Neuron (in vitro differentiated cells): Measurements from ENCODE around the gene C16orf86.
A peak's percentile ranks its signal among the peaks of the same experiment; 100 is the strongest.

ENCODE experiments used
- H2AFZ ChIP-seq: one replicate; pipeline ENCODE4 v1.6.1; 2013; ENCODE audit warnings: low read depth, mild to moderate bottlenecking, inconsistent platforms, low read length, moderate library complexity
- H3K27me3 ChIP-seq: one replicate; pipeline ENCODE4 v1.6.1; 2013; ENCODE audit warnings: low read length; ENCODE audit not compliant: insufficient read depth
- H3K36me3 ChIP-seq: one replicate; pipeline ENCODE4 v1.6.1; 2013; ENCODE audit warnings: low read length; ENCODE audit not compliant: insufficient read depth
- H3K4me1 ChIP-seq: one replicate; pipeline ENCODE4 v1.6.1; 2013; ENCODE audit warnings: low read length; ENCODE audit not compliant: insufficient read depth
- H3K4me3 ChIP-seq: 2 replicates; pipeline ENCODE4 v1.5.1; 2013; ENCODE audit warnings: mild to moderate bottlenecking, low read length, moderate library complexity
- H3K9me3 ChIP-seq: one replicate; pipeline ENCODE4 v1.6.1; 2013; ENCODE audit warnings: low read length

Gene C16orf86

DNA sequence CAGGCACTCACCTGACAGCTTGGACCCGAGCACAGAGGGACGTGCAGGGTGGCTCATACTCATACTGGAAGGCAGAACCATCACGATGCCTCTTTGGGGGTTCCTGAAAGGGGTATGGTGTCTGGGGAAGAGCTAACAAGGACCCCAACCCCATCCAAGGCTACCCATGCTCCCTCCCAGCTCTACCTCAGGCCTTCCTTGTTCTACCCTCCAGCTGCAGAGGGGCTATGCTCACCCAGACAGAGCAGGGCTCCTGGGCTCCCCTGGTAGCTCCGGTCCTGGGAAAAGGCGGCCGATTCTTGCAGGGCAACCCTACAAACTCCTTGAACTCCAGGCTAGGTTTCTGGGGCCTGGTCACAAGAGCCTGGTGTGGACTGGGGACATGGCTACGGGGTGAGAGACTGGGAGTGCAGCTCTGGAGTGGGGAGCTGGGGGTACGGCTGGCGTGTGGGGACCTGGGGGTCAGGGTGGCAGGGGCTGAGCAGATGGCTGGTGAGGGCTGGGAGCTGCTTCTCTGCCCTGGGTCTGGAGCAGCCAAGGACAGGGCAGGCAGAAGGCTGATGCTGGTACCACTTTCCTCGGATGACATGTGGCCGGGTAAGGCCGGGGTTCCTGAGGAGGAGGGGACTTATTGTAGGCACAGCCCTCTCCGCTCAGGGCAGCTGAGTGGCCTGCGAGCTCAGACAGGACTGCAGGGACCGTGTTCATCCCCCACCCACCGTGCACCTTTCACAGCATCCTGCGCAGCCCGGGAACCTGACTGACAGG lies 8.7 kb upstream of the C16orf86 start:
- Histone ChIP-seq H3K9me3 (no peaks in the 10 kb centered on the region), H2AFZ (no peak overlapping the region), H3K4me3 (no peak overlapping the region), H3K27me3 (peaks cover 4% of the 10 kb centered on the region), H3K36me3 (peaks cover 17% of the 10 kb centered on the region), H3K4me1 (peaks cover 30% of the 10 kb centered on the region)

GRCh38 chr16:67658849-67659674 lies 7.6 kb upstream of the C16orf86 start:
- no peaks in the 10 kb centered on the region for H3K9me3 ChIP-seq
- peak overlapping the region; percentile 76 for H3K4me3 ChIP-seq
- peaks cover 27% of the 10 kb centered on the region for H3K36me3 ChIP-seq
- peaks cover 4% of the 10 kb centered on the region for H3K27me3 ChIP-seq
- no peak overlapping the region for H2AFZ ChIP-seq
- H3K4me1 ChIP-seq = peaks cover 20% of the 10 kb centered on the region

- H3K36me3 ChIP-seq = peaks cover 30% of the 10 kb centered on the region
- H3K4me3 ChIP-seq = peak within 1 kb of the TSS; percentile 76
- H2AFZ ChIP-seq = peak within 1 kb of the TSS; percentile 64
- H3K27me3 ChIP-seq = no peaks in the 10 kb centered on the region
- no peaks in the 10 kb centered on the region for H3K9me3 ChIP-seq
- peaks cover 17% of the 10 kb centered on the region for H3K4me1 ChIP-seq
Measured at GRCh38 chr16:67659675-67660563, 6.7 kb upstream of the C16orf86 start, which contains the start of gene ACD. Gene ACD, minus strand, starts transcription at chr16:67660260. Its CDS starts 40 bp downstream, at chr16:67660220.

DNA sequence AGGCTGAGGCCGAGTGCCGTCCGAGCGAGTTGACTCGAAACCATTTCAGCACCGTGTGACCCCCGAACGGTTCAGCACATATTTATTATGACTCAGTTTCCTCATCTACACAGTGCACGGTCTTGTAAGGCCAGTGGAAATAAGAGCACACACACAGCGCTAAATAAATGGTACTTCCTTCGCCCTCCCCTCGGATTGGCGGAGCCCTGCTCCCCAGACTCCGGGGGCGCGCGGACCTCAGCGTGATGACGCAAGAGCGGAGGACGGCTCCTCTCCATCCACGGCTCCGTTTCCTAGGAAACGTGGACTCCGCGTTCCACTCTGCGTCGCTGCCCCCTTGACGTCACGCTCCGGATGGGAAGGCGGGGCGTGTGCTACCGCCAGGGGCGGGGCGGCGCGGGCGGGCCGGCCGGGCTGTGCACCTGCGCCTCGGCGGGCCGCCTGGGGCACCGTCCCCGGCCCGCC lies 6.0 kb upstream of the C16orf86 start, which contains the start of gene PARD6A:
PARD6A (plus strand) TSS at position 397 of the 465 bp plus-strand sequence. CDS start 79 bp downstream, outside the sequence.
- Histone ChIP-seq H2AFZ (peak within 1 kb of the TSS; percentile 64), H3K9me3 (no peaks in the 10 kb centered on the region), H3K27me3 (no peaks in the 10 kb centered on the region), H3K4me1 (peaks cover 21% of the 10 kb centered on the region), H3K36me3 (peaks cover 30% of the 10 kb centered on the region), H3K4me3 (peak within 1 kb of the TSS; percentile 76)

- peaks cover 25% of the 10 kb centered on the region for H3K4me1 ChIP-seq
- H3K36me3 ChIP-seq = peaks cover 30% of the 10 kb centered on the region
- no peaks in the 10 kb centered on the region for H3K27me3 ChIP-seq
- H3K9me3 ChIP-seq = no peaks in the 10 kb centered on the region
- peak overlapping the region; percentile 76 for H3K4me3 ChIP-seq
- H2AFZ ChIP-seq = peak overlapping the region; percentile 64
Measured at GRCh38 chr16:67661101-67661761, 5.4 kb upstream of the C16orf86 start.

DNA sequence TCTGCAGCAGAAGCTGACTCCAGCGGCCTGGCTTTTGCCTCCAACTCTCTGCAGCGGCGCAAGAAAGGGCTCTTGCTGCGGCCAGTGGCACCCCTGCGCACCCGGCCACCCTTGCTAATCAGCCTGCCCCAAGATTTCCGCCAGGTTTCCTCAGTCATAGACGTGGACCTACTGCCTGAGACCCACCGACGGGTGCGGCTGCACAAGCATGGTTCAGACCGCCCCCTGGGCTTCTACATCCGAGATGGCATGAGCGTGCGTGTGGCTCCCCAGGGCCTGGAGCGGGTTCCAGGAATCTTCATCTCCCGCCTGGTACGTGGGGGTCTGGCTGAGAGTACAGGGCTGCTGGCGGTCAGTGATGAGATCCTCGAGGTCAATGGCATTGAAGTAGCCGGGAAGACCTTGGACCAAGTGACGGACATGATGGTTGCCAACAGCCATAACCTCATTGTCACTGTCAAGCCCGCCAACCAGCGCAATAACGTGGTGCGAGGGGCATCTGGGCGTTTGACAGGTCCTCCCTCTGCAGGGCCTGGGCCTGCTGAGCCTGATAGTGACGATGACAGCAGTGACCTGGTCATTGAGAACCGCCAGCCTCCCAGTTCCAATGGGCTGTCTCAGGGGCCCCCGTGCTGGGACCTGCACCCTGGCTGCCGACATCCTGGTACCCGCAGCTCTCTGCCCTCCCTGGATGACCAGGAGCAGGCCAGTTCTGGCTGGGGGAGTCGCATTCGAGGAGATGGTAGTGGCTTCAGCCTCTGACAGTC lies 4.5 kb upstream of the C16orf86 start:
- Histone ChIP-seq H3K4me1 (peaks cover 27% of the 10 kb centered on the region), H3K9me3 (no peaks in the 10 kb centered on the region), H3K27me3 (no peaks in the 10 kb centered on the region), H3K4me3 (peak overlapping the region; percentile 76), H3K36me3 (peaks cover 26% of the 10 kb centered on the region), H2AFZ (no peak overlapping the region)

DNA sequence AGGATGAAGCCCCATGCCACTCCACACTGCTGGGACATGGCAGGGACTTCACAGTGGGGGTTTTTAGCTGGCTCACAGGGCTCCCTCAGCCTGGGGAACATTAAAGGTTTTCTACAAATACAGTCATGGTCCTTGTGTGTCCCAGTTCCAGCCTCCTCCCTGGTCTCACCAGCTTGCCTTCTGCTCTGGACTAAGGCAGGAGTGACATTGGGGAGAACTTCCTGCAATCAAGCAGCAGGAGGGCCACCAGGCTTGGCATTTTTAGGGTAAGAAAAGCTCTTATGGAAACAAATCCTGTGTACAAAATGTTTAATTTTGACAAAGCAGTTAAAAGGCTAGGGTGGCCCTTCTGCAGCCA lies 4.0 kb upstream of the C16orf86 start:
- no peak overlapping the region for H2AFZ ChIP-seq
- no peak overlapping the region for H3K4me3 ChIP-seq
- no peaks in the 10 kb centered on the region for H3K9me3 ChIP-seq
- H3K4me1 ChIP-seq = peaks cover 32% of the 10 kb centered on the region
- H3K27me3 ChIP-seq = no peaks in the 10 kb centered on the region
- H3K36me3 ChIP-seq = peaks cover 26% of the 10 kb centered on the region

DNA sequence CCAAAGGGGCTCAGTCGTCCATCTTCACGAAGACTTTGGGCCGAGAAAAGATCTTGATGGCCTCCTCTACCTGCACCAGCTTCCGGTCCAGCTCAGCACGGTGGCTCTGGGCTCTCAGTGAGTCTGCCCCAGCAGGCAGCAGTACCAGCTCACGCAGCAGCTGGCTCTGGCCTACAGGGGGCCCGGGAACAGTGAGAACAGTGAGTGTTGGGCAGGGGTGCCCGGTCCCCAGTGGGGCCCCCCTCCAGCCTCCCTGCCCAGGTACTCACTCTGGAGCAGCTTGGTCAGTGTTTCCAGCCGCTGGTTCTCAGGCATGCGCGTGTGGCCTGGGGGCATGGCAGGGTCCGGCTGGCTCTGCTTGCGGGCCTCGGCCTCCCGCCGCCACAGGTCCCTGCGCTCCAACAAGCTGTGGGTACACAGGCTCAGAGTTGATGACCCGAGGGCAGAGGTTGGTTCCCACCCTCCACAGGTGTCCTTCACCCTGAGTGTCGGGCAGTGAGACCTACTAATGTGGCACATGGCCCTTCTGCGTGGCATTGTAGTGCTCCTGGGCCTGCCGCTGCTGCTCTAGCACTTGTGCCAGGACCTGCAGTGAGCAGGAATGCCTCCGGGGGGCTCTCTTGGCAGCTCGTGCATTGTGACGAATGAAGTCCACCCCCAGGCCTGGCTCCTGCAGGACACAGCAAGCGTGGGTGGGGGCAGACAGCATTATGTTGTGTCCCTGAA lies 3.3 kb upstream of the C16orf86 start:
- Histone ChIP-seq H3K36me3 (peaks cover 24% of the 10 kb centered on the region), H3K9me3 (no peaks in the 10 kb centered on the region), H3K4me1 (peaks cover 35% of the 10 kb centered on the region), H2AFZ (no peak overlapping the region), H3K4me3 (no peak overlapping the region), H3K27me3 (no peaks in the 10 kb centered on the region)

DNA sequence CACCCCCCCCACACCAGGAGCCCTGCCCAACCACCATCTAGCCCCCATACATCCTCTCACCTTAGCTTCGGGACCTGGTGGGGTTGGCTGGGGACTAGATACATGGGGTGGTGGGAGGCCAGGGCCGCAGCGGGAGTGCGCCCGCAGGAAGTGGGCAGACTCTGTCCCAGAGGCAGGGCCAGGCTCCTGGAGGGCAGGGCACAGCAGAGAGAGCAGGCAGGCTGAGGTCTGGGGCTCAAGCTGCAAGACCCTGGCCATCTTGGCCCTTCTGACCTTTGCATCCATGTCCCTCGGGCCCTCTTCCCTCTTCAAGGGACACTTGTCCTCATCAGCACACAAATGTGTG lies 2.8 kb upstream of the C16orf86 start:
- Histone ChIP-seq H2AFZ (no peak overlapping the region), H3K36me3 (peaks cover 22% of the 10 kb centered on the region), H3K9me3 (no peaks in the 10 kb centered on the region), H3K27me3 (no peaks in the 10 kb centered on the region), H3K4me3 (no peak overlapping the region), H3K4me1 (peaks cover 34% of the 10 kb centered on the region)

GRCh38 chr16:67664258-67664657 lies 2.4 kb upstream of the C16orf86 start:
- Histone ChIP-seq H3K4me1 (peaks cover 30% of the 10 kb centered on the region), H3K36me3 (peaks cover 22% of the 10 kb centered on the region), H3K9me3 (no peaks in the 10 kb centered on the region), H2AFZ (no peak overlapping the region), H3K27me3 (no peaks in the 10 kb centered on the region), H3K4me3 (no peak overlapping the region)

- Histone ChIP-seq H3K4me1 (peaks cover 26% of the 10 kb centered on the region), H3K4me3 (no peak overlapping the region), H3K36me3 (peaks cover 22% of the 10 kb centered on the region), H3K9me3 (no peaks in the 10 kb centered on the region), H3K27me3 (no peaks in the 10 kb centered on the region), H2AFZ (no peak overlapping the region)
Measured at GRCh38 chr16:67664871-67665270, 1.7 kb upstream of the C16orf86 start.
